DOHH2 (cell line): ENCODE data around the gene FAM89B.

Source experiments
- H3F3A ChIP-seq: fragments of 200-600 bp; sonication (generic), shearing (Covaris generic); 2 replicates; pipeline ENCODE4 v1.6.0; 2016; ENCODE audit warnings: antibody characterized with exemption, mild to moderate bottlenecking; ENCODE audit not compliant: control insufficient read depth, insufficient read depth
- H3K27ac ChIP-seq: fragments of 200-600 bp; sonication (generic); 2 replicates; pipeline ENCODE4 v1.5.1; 2014; ENCODE audit warnings: low read depth, mild to moderate bottlenecking, low read length, moderate library complexity
- H3K27me3 ChIP-seq: fragments of 200-600 bp; sonication (generic); 2 replicates; pipeline ENCODE4 v1.6.1; 2014; ENCODE audit warnings: mild to moderate bottlenecking, low read length, mixed read lengths; ENCODE audit not compliant: control insufficient read depth
- H3K36me3 ChIP-seq: fragments of 200-600 bp; sonication (generic); 2 replicates; pipeline ENCODE4 v1.6.1; 2014; ENCODE audit warnings: mild to moderate bottlenecking, low read length, moderate library complexity, mixed read lengths; ENCODE audit not compliant: control insufficient read depth
- H3K4me1 ChIP-seq: fragments of 200-600 bp; sonication (generic); 2 replicates; pipeline ENCODE4 v1.6.1; 2014; ENCODE audit warnings: mild to moderate bottlenecking, low read length, mixed read lengths; ENCODE audit not compliant: control insufficient read depth
- H3K4me2 ChIP-seq: fragments of 200-600 bp; sonication (generic); 2 replicates; pipeline ENCODE4 v1.6.0; 2014; ENCODE audit warnings: mild to moderate bottlenecking, low read length, moderate library complexity
- H3K4me3 ChIP-seq: fragments of 200-600 bp; sonication (generic); 2 replicates; pipeline ENCODE4 v1.5.1; 2014; ENCODE audit warnings: mild to moderate bottlenecking, low read length, mixed read lengths
- H3K79me2 ChIP-seq: fragments of 200-600 bp; sonication (generic); 2 replicates; pipeline ENCODE4 v1.6.1; 2014; ENCODE audit warnings: mild to moderate bottlenecking, low read length, mixed read lengths; ENCODE audit not compliant: control insufficient read depth
- H3K9me2 ChIP-seq: fragments of 200-600 bp; sonication (generic); replicated peaks from 2 replicates; pipeline ENCODE4 v1.6.1; 2014; ENCODE audit warnings: mild to moderate bottlenecking, low read length, mixed read lengths; ENCODE audit not compliant: control insufficient read depth
- H3K9me3 ChIP-seq: fragments of 200-600 bp; sonication (generic); 2 replicates; pipeline ENCODE4 v1.6.1; 2014; ENCODE audit warnings: antibody characterized with exemption, low read length, mixed read lengths; ENCODE audit not compliant: control insufficient read depth, insufficient read depth
- H4K20me1 ChIP-seq: fragments of 200-600 bp; sonication (generic); 2 replicates; pipeline ENCODE4 v1.6.0; 2014; ENCODE audit warnings: low read depth, mild to moderate bottlenecking, antibody characterized with exemption, low read length, moderate library complexity; ENCODE audit not compliant: control insufficient read depth, insufficient read depth
- EZH2phosphoT487 ChIP-seq: fragments of 200-600 bp; sonication (generic); IDR thresholded peaks from 2 replicates; pipeline ENCODE4 v1.6.1; 2017; ENCODE audit warnings: borderline replicate concordance, mild to moderate bottlenecking, antibody characterized with exemption, low read length, moderate library complexity, mixed read lengths
- TF ChIP-seq, protein P1 (sequence below): fragments of 200-600 bp; sonication (generic); IDR thresholded peaks from one replicate; pipeline ENCODE4 v1.5.1; 2014; ENCODE audit warnings: antibody characterized with exemption, mild to moderate bottlenecking, low read depth, low read length; ENCODE audit not compliant: poor library complexity, severe bottlenecking

FAM89B gene

GRCh38 chr11:65613091-65613928, 41.0 kb downstream of the FAM89B start:
- H3K27ac ChIP-seq: peak overlapping the region; percentile 78

GRCh38 chr11:65615229-65615949, 43.1 kb downstream of the FAM89B start, which contains the start of gene PCNX3:
TSS of gene PCNX3 (plus strand) at chr11:65615776. CDS start at chr11:65616312, 536 bp downstream.
- TF ChIP-seq, protein P1, sequence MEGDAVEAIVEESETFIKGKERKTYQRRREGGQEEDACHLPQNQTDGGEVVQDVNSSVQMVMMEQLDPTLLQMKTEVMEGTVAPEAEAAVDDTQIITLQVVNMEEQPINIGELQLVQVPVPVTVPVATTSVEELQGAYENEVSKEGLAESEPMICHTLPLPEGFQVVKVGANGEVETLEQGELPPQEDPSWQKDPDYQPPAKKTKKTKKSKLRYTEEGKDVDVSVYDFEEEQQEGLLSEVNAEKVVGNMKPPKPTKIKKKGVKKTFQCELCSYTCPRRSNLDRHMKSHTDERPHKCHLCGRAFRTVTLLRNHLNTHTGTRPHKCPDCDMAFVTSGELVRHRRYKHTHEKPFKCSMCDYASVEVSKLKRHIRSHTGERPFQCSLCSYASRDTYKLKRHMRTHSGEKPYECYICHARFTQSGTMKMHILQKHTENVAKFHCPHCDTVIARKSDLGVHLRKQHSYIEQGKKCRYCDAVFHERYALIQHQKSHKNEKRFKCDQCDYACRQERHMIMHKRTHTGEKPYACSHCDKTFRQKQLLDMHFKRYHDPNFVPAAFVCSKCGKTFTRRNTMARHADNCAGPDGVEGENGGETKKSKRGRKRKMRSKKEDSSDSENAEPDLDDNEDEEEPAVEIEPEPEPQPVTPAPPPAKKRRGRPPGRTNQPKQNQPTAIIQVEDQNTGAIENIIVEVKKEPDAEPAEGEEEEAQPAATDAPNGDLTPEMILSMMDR: no peak
- TF ChIP-seq EZH2phosphoT487: no peak
- H3K27me3 ChIP-seq: no peaks in the 10 kb centered on the region
- H3K4me1 ChIP-seq: peaks cover 54% of the 10 kb centered on the region
- peaks cover 83% of the 10 kb centered on the region for H3K79me2 ChIP-seq
- peak within 1 kb of the TSS; percentile 78 for H3K4me3 ChIP-seq
- peaks cover 63% of the 10 kb centered on the region for H3K36me3 ChIP-seq
- peaks cover 14% of the 10 kb centered on the region; the same call in 1 of the 2 replicates for H4K20me1 ChIP-seq
- no peaks in the 10 kb centered on the region for H3K9me3 ChIP-seq
- peak within 1 kb of the TSS; percentile 78 for H3K27ac ChIP-seq
- H3F3A ChIP-seq: no peaks in the 10 kb centered on the region; the same call in 1 of the 2 replicates
- H3K9me2 ChIP-seq: no peaks in the 10 kb centered on the region
- H3K4me2 ChIP-seq: peak within 1 kb of the TSS; percentile 93

More at GRCh38 chr11:65613091-65613928, 41.0 kb downstream of the FAM89B start:
- Histone ChIP-seq H3K36me3 (peaks cover 53% of the 10 kb centered on the region), H3F3A (no peaks in the 10 kb centered on the region; the same call in 1 of the 2 replicates), H3K4me2 (peak overlapping the region; percentile 91), H3K79me2 (peaks cover 78% of the 10 kb centered on the region), H3K9me3 (no peaks in the 10 kb centered on the region), H3K9me2 (no peaks in the 10 kb centered on the region), H4K20me1 (peaks cover 14% of the 10 kb centered on the region; the same call in 1 of the 2 replicates), H3K4me3 (peak overlapping the region; percentile 78), H3K27me3 (no peaks in the 10 kb centered on the region), H3K4me1 (peaks cover 48% of the 10 kb centered on the region)
- TF ChIP-seq, protein P1: no peak
- TF ChIP-seq EZH2phosphoT487: no peak

- H3K27me3 ChIP-seq: no peaks in the 10 kb centered on the region
- peaks cover 47% of the 10 kb centered on the region for H3K4me1 ChIP-seq
- H3K79me2 ChIP-seq: peaks cover 76% of the 10 kb centered on the region
- TF ChIP-seq, protein P1: no peak
- no peak for TF ChIP-seq EZH2phosphoT487
- H3K4me3 ChIP-seq: peak overlapping the region; percentile 78
- H3K9me3 ChIP-seq: no peaks in the 10 kb centered on the region
- peak overlapping the region; percentile 93 for H3K4me2 ChIP-seq
- H3K36me3 ChIP-seq: peaks cover 63% of the 10 kb centered on the region
- H3K9me2 ChIP-seq: no peaks in the 10 kb centered on the region
- H4K20me1 ChIP-seq: peaks cover 14% of the 10 kb centered on the region; the same call in 1 of the 2 replicates
- no peaks in the 10 kb centered on the region; the same call in 1 of the 2 replicates for H3F3A ChIP-seq
- peak overlapping the region; percentile 78 for H3K27ac ChIP-seq
These were observed 43.7 kb downstream of the FAM89B start for GRCh38 chr11:65615950-65616574.
